Measurements from ENCODE around the gene GAS2L2. TPM values are rescaled to one million over a fixed set of nuclear protein-coding genes. Genes with fewer than 3 reads are reported as not detected.
"Not testable (repeated sequence)": the region's sequence is repeated elsewhere in the genome, so short reads cannot be mapped to it uniquely, and the experiment has no call there.

The GAS2L2 gene
- total RNA-seq, 2 experiments from 2014 or later: 0.07 TPM; not detected in 1

DNA sequence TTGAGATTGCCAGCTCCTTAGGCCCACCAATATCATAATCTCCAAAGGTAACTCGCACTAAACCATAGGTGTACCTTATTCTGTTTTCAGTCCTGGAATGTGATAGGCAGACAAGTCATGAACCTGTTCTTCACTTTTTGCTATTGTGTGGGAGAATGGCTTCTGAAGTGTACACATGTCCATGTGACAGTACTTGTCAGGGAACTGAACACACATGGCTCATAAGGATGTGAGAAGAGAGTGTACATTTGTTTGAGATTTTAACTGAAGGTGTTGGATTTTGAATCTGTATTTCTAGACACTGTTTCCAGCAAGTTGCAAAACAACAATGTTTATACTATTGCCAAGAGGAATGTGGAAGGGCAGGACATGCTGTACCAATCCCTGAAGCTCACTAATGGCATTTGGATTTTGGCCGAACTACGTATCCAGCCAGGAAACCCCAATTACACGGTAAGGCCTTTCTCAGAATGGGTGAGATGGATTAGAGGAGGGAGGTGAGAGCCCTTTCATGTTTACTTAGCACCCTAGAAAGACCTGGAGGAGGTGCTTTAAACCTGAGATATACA is 36.1 kb downstream of the GAS2L2 start:
- CTCF ChIA-PET: interaction anchor here (1.0 kb wide), 1 partner anchor 159 kb away, joined by 4 read pairs; no protein-coding TSS in a partner anchor
- Mint-ChIP-seq H3K4me1 (ENCODE audit: low read depth) (peaks cover 3% of the 10 kb centered on the region), H3K27ac (no peak overlapping the region), H3K9me3 (no peaks in the 10 kb centered on the region), H3K4me3 (no peak overlapping the region), H3K27me3 (ENCODE audit: low read depth) (no peaks in the 10 kb centered on the region), H3K36me3 (ENCODE audit: low read depth) (peaks cover 8% of the 10 kb centered on the region)
- intact Hi-C loops (cut with micrococcal nuclease): no loop called here
- no peak for DNase-seq

DNA sequence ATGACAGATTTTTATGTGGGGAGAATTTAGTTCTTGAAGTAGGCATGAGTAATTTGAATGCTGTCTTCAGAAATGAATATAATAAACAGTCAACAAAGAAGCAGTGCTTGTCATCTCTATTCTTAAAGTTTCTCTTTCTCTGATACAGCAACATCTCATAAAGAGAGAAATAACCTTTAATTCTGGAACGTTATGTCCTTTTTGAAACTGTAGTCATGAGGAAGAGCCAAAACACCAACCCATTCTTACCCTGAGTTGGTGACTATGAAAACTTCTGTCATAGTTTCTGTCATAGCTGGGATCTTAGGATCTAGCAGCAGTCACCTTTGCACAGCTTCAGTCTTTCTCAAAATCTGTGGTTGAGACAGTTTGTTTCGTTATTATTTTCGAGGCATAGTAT is 36.9 kb downstream of the GAS2L2 start:
- no peak for DNase-seq
- Mint-ChIP-seq H3K4me3 (no peak overlapping the region), H3K36me3 (ENCODE audit: low read depth) (peaks cover 10% of the 10 kb centered on the region), H3K9me3 (no peaks in the 10 kb centered on the region), H3K4me1 (ENCODE audit: low read depth) (peaks cover 4% of the 10 kb centered on the region), H3K27ac (no peak overlapping the region), H3K27me3 (ENCODE audit: low read depth) (no peaks in the 10 kb centered on the region)
- intact Hi-C loops (cut with micrococcal nuclease): no loop called here
- CTCF ChIA-PET: interaction anchor here (1.0 to 1.4 kb wide), 2 partner anchors 20 to 158 kb away, joined by 3 to 4 read pairs; no protein-coding TSS in a partner anchor

- intact Hi-C loops (cut with micrococcal nuclease): no loop called here
- Mint-ChIP-seq H3K27me3 (ENCODE audit: low read depth) (no peaks in the 10 kb centered on the region), H3K4me1 (ENCODE audit: low read depth) (peaks cover 8% of the 10 kb centered on the region), H3K9me3 (no peaks in the 10 kb centered on the region), H3K36me3 (ENCODE audit: low read depth) (peaks cover 12% of the 10 kb centered on the region), H3K27ac (no peak overlapping the region), H3K4me3 (no peak overlapping the region)
- CTCF ChIA-PET: interaction anchor here (0.6 to 1.4 kb wide), 2 partner anchors 9 to 20 kb away, joined by 3 read pairs; no protein-coding TSS in a partner anchor
- no peak for DNase-seq
These were observed 37.6 kb downstream of the GAS2L2 start for GRCh38 chr17:35715416-35715815.

DNA sequence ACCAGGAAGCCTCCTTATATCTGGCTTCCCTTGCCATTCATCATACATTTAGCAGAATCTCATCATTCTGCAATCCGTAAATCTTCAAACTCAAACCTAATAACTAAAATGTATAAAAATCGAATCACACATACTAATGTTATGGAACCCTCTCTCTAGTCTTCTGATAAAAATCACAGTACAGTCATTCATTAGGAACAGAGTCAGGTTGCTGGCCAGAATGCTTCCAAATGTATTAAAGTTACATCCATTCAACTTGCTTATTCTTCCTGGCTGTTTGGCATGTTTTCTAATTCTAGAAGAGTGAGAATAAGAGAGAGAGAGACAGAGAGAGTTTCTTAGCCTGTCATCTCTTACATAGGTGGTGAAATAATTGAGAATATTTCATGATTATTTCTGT is 38.1 kb downstream of the GAS2L2 start:
- Mint-ChIP-seq H3K4me1 (ENCODE audit: low read depth) (peaks cover 10% of the 10 kb centered on the region), H3K36me3 (ENCODE audit: low read depth) (peaks cover 16% of the 10 kb centered on the region), H3K27me3 (ENCODE audit: low read depth) (no peaks in the 10 kb centered on the region), H3K4me3 (no peak overlapping the region), H3K27ac (no peak overlapping the region), H3K9me3 (no peaks in the 10 kb centered on the region)
- DNase-seq: no peak
- intact Hi-C loops (cut with micrococcal nuclease): no loop called here
- CTCF ChIA-PET: interaction anchor here (1.4 kb wide), 1 partner anchor 21 kb away, joined by 3 read pairs; no protein-coding TSS in a partner anchor

DNA sequence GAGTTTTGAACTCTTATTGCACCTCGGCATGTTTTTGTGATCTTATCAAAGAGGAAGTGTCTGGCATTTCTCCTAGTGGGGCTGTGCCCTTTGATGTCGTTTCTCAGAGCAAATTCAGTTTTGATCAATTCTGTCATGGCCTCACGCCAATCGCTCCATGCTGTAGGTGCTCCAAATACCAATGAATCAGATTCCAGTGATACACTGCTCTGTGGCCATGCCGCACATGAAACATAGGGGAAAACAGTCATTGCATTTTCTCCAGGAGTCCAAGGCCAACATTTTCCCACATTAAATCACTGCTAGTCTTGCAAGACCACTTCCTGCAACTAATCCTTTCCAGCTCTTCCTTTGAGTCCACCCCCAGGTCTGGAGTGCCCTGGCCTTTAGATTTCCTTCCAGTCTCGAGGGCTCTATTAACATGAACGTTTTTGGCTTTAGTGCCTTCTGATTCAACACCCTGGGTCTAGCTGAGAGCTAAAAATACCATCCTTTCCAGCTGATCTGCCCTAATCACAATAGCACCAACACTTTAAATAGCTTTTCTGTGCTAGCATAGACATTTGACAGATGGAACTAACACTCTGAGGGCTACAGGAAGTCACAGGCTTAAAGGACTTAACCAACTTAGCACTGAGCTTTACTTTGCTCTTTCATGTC is 39.8 kb downstream of the GAS2L2 start:
- Mint-ChIP-seq H3K36me3 (ENCODE audit: low read depth) (peaks cover 13% of the 10 kb centered on the region), H3K27me3 (ENCODE audit: low read depth) (no peaks in the 10 kb centered on the region), H3K4me3 (no peak overlapping the region), H3K27ac (no peak overlapping the region), H3K9me3 (no peaks in the 10 kb centered on the region), H3K4me1 (ENCODE audit: low read depth) (peaks cover 20% of the 10 kb centered on the region)
- CTCF ChIA-PET: interaction anchor here (0.7 to 1.0 kb wide), 3 partner anchors 9 to 51 kb away, joined by 3 to 5 read pairs (median 4); no protein-coding TSS in a partner anchor
- no peak for DNase-seq
- intact Hi-C loops (cut with micrococcal nuclease): no loop called here

- Mint-ChIP-seq H3K27me3 (ENCODE audit: low read depth) (no peaks in the 10 kb centered on the region), H3K9me3 (no peaks in the 10 kb centered on the region), H3K4me1 (ENCODE audit: low read depth) (peaks cover 37% of the 10 kb centered on the region), H3K27ac (no peak overlapping the region), H3K4me3 (no peak overlapping the region), H3K36me3 (ENCODE audit: low read depth) (peaks cover 13% of the 10 kb centered on the region)
- CTCF ChIA-PET: no interaction called here
- DNase-seq: no peak
- intact Hi-C loops (cut with micrococcal nuclease): no loop called here
These were observed 42.1 kb downstream of the GAS2L2 start for GRCh38 chr17:35710950-35711349.

DNA sequence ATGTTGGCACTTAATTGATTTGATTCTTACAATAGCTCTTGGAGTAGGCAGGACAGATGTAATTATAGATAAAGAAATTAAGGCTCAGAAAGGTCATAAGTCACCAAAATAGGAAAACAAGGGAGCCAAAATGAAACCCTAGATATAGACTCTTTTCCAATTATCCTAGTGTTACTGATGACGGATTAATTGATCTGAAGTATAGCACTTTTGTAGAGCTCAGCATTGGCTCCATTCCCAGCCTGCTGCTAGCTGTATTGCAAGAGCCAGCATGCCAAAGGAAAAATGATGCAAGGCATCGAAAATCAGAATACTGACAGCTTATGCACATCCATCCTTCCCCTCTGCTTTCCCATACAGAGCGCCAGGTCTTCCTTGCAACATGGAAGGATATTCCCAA is 43.2 kb downstream of the GAS2L2 start:
- peaks cover 43% of the 10 kb centered on the region for H3K4me1 Mint-ChIP-seq (ENCODE audit: low read depth)
- no peaks in the 10 kb centered on the region for H3K9me3 Mint-ChIP-seq
- intact Hi-C loops (cut with micrococcal nuclease): no loop called here
- H3K4me3 Mint-ChIP-seq: no peak overlapping the region
- no peak for DNase-seq
- CTCF ChIA-PET: no interaction called here
- no peak overlapping the region for H3K27ac Mint-ChIP-seq
- no peaks in the 10 kb centered on the region for H3K27me3 Mint-ChIP-seq (ENCODE audit: low read depth)
- H3K36me3 Mint-ChIP-seq (ENCODE audit: low read depth): peaks cover 13% of the 10 kb centered on the region

DNA sequence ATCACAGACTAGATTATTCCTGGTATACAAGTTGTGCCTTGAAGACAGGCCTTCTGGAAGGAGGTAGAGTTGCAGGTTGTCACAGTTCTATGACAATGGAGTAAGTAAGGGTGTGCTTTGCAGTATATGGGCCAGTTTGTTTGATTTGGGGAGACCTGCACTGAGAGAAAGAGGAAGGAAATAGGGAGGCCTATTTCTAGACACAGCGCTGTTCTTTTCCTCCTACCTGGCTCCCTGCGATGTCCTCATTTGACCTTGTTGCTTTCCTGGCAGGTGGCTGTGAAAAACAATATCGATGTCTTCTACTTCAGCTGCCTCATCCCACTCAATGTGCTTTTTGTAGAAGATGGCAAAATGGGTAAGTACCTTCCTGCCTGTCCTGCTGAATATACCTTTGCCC is 44.1 kb downstream of the GAS2L2 start:
- CTCF ChIA-PET: interaction anchor here (0.7 to 0.9 kb wide), 2 partner anchors 38 to 126 kb away, joined by 3 to 7 read pairs; no protein-coding TSS in a partner anchor
- intact Hi-C loops (cut with micrococcal nuclease): no loop called here
- H3K4me1 Mint-ChIP-seq (ENCODE audit: low read depth): peaks cover 50% of the 10 kb centered on the region

GRCh38 chr17:35708149-35708548 is 44.9 kb downstream of the GAS2L2 start:
- intact Hi-C loops (cut with micrococcal nuclease): no loop called here
- Mint-ChIP-seq H3K9me3 (no peaks in the 10 kb centered on the region), H3K36me3 (ENCODE audit: low read depth) (peaks cover 16% of the 10 kb centered on the region), H3K27me3 (ENCODE audit: low read depth) (no peaks in the 10 kb centered on the region), H3K4me3 (no peak overlapping the region), H3K27ac (no peak overlapping the region), H3K4me1 (ENCODE audit: low read depth) (peaks cover 52% of the 10 kb centered on the region)
- CTCF ChIA-PET: interaction anchor here (0.7 to 0.9 kb wide), 2 partner anchors 39 to 127 kb away, joined by 3 to 7 read pairs; no protein-coding TSS in a partner anchor
- peak; percentile 24 for DNase-seq

More for the DNA sequence above, 44.1 kb downstream of the GAS2L2 start:
- Mint-ChIP-seq H3K9me3 (no peaks in the 10 kb centered on the region), H3K27ac (no peak overlapping the region), H3K36me3 (ENCODE audit: low read depth) (peaks cover 14% of the 10 kb centered on the region), H3K4me3 (no peak overlapping the region), H3K27me3 (ENCODE audit: low read depth) (no peaks in the 10 kb centered on the region)
- no peak for DNase-seq

GRCh38 chr17:35705705-35706104 is 47.3 kb downstream of the GAS2L2 start:
- intact Hi-C loops (cut with micrococcal nuclease): no loop called here
- Mint-ChIP-seq H3K4me3 (no peak overlapping the region), H3K36me3 (ENCODE audit: low read depth) (peaks cover 23% of the 10 kb centered on the region), H3K9me3 (no peaks in the 10 kb centered on the region), H3K27ac (no peak overlapping the region), H3K27me3 (ENCODE audit: low read depth) (no peaks in the 10 kb centered on the region), H3K4me1 (ENCODE audit: low read depth) (peaks cover 45% of the 10 kb centered on the region)
- DNase-seq: no peak
- CTCF ChIA-PET: no interaction called here

DNA sequence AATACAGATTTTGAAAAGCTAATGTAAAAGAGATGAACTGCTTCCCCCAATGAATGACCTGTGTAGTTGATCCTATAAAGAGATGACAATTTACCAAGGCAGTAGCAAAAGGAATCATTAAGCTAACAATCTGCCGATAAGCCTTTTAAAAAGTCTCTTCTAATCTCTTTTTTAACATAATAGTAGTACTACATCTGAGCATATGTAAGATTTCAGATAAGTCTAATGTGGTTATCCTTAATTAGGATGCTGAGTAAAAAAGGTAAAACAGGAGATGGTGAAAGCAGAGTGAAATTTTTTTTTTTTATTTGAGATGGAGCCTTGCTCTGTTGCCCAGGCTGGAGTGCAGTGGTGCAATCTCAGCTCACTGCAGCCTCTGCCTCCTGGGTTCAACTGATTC is 47.8 kb downstream of the GAS2L2 start:
- CTCF ChIA-PET: interaction anchor here (0.6 to 0.7 kb wide), 2 partner anchors 43 to 54 kb away, joined by 3 to 4 read pairs; no protein-coding TSS in a partner anchor
- no peaks in the 10 kb centered on the region for H3K9me3 Mint-ChIP-seq
- peaks cover 18% of the 10 kb centered on the region for H3K36me3 Mint-ChIP-seq (ENCODE audit: low read depth)
- H3K27ac Mint-ChIP-seq: no peak overlapping the region
- no peaks in the 10 kb centered on the region for H3K27me3 Mint-ChIP-seq (ENCODE audit: low read depth)
- DNase-seq: no peak
- H3K4me1 Mint-ChIP-seq (ENCODE audit: low read depth): peaks cover 42% of the 10 kb centered on the region
- H3K4me3 Mint-ChIP-seq: no peak overlapping the region
- intact Hi-C loops (cut with micrococcal nuclease): no loop called here

DNA sequence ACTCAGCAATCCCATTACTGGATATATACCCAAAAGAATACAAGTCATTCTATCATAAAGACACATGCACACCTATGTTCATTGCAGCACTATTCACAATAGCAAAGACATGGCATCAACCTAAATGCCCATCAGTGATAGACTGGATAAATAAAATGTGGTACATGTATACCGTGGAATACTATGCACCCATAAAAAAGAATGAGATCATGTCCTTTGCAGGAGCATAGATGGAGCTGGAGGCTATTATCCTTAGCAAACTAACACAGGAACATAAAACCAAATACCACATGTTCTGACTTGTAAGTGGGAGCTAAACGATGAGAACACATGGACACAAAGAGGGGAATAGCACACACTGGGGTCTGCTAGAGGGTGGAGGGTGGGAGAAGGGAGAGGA is 49.7 kb downstream of the GAS2L2 start:
- H3K9me3 Mint-ChIP-seq; intact Hi-C loops (cut with micrococcal nuclease); H3K4me3 Mint-ChIP-seq; DNase-seq; H3K27ac Mint-ChIP-seq; H3K27me3 Mint-ChIP-seq (ENCODE audit: low read depth): not testable (repeated sequence)
- Mint-ChIP-seq H3K36me3 (ENCODE audit: low read depth) (peaks cover 14% of the 10 kb centered on the region), H3K4me1 (ENCODE audit: low read depth) (peaks cover 33% of the 10 kb centered on the region)
- CTCF ChIA-PET: interaction anchor here (1.7 kb wide), 1 partner anchor 61 kb away, joined by 6 read pairs; no protein-coding TSS in a partner anchor

- CTCF ChIA-PET: no interaction called here
- Mint-ChIP-seq H3K27ac (no peak overlapping the region), H3K4me1 (ENCODE audit: low read depth) (peaks cover 17% of the 10 kb centered on the region), H3K36me3 (ENCODE audit: low read depth) (peaks cover 16% of the 10 kb centered on the region), H3K9me3 (no peaks in the 10 kb centered on the region), H3K27me3 (ENCODE audit: low read depth) (no peaks in the 10 kb centered on the region), H3K4me3 (no peak overlapping the region)
- intact Hi-C loops (cut with micrococcal nuclease): no loop called here
- no peak for DNase-seq
These were observed 51.5 kb downstream of the GAS2L2 start for GRCh38 chr17:35701491-35701890.

Data from activated naive CD4-positive, alpha-beta T cell treated with anti-CD3 and anti-CD28 coated beads for 36 hours (primary cell).